NK-92 (cell line): ENCODE data around the gene MIA.
"Not testable (repeated sequence)": the region's sequence is repeated elsewhere in the genome, so short reads cannot be mapped to it uniquely, and the experiment has no call there.

Experiments
- DNase-seq: peaks from one replicate; lab custom pipeline; 2025; ENCODE audit not compliant: unreplicated experiment; lab: John Stamatoyannopoulos, UW

Gene MIA

GRCh38 chr19:40774916-40775631 lies at the start of gene MIA:
TSS of gene MIA (plus strand) at chr19:40775521. CDS start at chr19:40775543, 22 bp downstream.
- no peak for DNase-seq

GRCh38 chr19:40726279-40726678 lies 49.0 kb upstream of the MIA start:
- DNase-seq: no peak

GRCh38 chr19:40730065-40730464 lies 45.3 kb upstream of the MIA start:
- not testable (repeated sequence) for DNase-seq

GRCh38 chr19:40732304-40732703 lies 43.0 kb upstream of the MIA start:
- not testable (repeated sequence) for DNase-seq

- no peak for DNase-seq
These were observed 42.2 kb upstream of the MIA start for GRCh38 chr19:40733149-40733548.

DNA sequence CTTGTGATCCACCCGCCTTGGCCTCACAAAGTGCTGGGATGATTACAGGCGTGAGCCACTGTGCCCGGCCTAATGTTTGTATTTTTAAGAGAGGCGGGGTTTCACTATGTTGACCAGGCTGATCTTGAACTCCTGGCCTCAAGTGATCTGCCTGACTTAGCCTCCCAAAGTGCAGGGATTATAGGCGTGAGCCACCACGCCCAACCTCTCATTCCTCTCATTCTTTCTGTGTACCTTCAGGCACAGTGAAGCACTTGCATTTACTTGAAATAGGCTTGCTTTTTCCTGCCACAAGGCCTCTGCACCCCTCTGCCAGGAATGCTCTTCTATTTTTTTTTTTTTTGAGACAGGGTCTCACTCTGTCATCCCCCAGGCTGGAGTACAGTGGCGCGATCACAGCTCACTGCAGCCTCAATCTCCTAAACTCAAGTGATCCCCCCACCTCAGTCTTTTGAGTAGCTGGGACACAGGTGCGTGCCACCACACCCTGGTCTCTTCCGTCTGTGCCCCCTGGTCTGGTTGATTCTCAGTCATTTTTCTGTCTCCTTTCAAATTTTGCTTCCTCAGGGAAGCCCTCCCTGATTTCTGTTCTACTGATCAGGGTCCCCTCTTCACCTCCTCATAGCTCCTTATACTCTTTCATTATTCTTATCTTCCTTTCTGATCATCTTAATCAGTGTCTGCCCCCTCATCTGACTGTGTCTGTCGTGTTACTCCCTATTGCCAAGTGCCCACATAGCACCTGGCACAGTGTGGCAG lies 40.1 kb upstream of the MIA start:
- DNase-seq: no peak

DNA sequence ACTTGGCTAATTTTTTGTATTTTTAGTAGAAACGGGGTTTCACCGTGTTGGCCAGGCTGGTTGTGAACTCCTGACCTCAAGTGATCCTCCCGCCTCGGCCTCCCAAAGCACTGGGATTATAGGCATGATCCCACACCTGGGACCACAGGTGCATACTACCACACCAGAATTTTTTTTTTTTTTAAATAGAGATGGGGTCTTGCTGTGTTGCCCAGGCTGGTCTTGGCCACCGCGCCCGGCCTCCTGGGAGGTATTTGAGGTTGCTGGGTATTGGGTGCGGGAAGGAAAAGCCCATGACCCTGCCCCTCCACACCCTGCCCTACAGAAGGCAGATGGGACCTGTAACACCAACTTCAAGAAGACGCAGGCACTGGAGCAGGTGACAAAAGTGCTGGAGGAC lies 38.7 kb upstream of the MIA start:
- no peak for DNase-seq

GRCh38 chr19:40737102-40737644 lies 38.1 kb upstream of the MIA start:
- no peak for DNase-seq

DNA sequence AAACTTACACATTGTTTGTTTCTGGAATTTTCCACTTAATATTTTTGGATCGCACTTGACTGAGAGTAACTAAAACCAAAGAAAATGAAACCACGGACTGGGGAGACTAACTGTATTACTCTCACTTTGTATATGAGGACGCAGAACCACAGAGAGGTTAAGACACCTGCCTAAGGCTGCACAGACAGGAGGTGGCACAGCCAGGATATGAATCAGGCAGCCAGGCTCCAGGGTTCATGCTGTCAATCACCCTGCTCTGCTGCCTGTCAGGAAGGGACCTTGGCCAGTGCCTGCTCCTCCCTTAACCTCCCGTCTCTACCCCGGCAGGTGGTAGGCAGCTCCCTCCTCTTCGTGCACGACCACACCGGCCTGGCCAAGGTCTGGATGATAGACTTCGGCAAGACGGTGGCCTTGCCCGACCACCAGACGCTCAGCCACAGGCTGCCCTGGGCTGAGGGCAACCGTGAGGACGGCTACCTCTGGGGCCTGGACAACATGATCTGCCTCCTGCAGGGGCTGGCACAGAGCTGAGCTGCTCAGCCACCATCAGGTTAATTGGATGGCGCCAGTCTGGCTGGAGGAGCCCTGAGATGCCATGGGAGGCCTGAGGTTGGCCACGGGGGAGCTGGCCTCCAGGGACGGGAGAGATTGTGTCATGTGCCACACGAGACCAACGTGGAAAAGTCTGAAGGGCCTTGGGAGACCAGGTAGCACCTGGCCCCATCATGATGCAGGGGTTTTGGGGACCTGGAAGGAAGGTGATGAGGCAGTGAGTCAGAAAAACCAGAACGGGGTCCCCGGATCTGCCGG lies 36.1 kb upstream of the MIA start:
- no peak for DNase-seq

DNA sequence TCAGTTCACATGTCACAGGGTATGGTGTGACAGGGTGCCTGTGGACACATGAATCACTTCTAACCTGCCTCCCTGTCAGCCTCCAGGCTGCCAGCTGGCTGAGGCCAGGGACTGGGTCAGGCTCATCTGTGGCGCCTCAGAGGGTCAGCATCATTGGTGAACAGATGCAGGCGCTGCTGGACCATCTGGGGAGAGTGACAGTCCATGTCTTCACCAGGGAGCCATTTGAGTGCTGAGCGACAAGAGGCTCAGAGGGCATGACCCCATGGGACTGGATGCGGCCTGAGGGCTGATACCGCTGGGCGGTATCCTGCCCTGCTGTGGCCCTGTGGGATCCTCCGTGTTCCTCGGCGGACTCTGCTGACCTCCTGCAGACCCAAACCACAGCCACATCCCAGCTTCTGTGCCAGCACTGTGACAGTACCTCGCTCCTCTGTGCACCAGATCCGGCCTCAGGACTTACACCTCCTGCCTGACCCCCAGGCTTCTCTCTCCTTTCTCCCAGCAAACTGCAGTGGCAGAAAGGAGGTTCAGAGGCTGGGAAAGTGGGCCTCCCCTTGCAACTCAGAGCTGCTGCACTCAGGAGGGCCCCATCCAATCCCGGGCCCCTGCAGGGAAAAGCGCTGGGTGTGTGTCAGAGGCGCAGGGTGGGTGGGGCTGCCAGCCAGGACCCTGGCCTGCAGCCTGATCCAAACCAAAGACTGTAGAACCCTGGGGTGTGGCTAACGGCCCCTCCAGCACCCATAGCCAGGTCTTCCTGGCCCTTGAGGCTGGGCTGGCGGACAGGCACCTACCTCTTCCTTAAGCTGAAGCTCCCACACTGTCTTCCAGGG lies 35.2 kb upstream of the MIA start:
- DNase-seq: no peak

DNA sequence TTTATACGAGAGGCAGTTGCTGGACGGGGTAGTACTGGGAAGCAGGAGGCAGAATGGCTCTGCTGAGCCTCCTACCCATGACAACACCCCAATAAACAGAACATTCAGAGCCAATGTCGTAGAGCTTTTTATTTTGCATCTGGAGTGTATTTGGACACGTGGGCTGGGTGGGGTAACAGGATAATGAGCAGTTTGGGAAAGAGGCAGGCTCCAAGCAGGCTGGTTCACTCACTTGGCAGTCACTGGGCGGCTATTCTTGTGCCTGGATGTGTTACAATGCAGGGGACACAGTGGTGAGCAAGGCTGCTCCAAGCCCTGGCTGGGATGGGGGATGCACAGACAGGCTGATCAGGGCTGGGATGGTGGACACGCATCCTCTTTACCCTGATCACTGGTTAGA lies 34.6 kb upstream of the MIA start:
- DNase-seq: no peak

GRCh38 chr19:40741527-40742390 lies 33.6 kb upstream of the MIA start:
- no peak for DNase-seq

DNA sequence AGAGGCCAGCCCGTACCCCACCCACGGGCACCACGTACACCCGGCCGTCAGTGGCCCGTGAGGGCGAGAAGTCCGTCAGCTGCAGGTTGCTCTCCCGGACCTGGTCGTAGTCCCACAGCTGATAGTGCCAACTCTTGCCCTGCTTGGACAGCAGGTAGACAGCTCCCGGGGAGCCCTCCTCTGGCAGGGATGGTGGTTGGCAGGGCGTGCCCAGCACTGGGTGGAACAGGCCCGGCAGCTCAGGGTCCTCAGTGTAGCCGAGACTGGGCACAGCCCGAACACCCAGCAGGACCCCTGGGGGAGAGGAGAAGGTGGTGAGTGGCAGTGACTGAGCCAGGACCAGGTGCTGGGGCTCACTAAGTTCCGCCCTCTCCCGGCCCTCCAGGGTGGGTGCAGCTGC lies 32.8 kb upstream of the MIA start:
- DNase-seq: no peak

- DNase-seq: no peak
These were observed 32.4 kb upstream of the MIA start for GRCh38 chr19:40742886-40743285.

DNA sequence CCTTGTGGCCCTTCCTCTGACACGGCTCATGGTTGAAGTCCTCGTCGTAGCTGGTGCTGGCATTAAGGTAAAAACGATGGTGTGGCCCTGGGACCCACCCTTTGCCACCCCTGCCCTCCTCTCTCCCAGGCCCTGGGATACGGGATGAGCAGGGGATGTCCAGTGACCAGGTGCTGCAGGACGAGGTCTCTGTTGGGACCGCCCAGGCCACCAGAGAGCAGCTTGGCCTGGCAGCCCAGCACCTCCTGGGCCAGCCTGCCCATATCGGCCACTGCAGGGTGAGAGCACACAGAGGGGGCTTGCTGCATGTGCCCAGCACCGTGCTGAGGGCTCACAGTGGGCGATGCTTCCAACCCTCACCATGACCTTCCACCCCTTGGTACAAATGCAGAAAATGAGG lies 31.4 kb upstream of the MIA start:
- no peak for DNase-seq

DNA sequence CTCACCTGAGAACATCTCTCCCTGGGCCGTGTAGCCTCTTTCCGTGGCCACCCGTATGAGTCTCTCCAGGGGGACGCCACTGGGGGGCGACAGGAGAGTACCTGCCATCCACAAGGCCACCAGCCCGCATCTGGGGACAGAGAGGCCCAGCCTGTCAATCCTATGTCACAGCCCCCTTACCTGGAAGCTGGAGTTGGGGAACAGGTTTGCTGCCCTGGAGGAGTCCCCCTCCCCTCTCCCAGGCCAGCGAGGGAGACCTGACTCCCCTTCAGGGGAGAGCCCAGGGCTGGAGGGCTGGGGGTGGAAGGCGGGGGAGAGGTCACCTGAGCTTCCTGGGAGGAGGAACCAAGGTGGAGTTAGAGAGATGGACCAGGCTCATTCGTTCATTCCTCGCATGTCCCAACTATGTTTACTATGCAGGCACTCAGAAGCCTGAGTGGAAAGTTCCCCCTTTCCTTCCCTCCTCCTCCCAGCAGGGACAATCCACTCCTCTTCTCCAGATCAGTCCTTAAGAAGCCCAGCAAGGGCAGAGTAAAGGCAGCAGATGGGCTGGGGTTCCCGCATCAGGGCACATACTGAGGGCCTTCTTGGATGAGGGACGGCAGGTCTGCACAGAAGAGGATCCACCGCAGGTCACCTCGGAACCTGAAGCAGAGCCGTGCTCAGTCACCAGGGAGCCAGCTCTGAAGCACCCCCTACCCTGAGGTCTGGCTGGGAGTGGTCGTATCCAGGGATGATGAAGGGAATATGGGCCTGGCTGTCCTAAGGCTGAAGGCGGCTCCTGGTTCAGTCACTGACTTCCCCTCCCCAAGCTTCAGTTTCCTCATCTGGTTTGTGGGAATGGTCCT lies 30.5 kb upstream of the MIA start:
- no peak for DNase-seq

DNA sequence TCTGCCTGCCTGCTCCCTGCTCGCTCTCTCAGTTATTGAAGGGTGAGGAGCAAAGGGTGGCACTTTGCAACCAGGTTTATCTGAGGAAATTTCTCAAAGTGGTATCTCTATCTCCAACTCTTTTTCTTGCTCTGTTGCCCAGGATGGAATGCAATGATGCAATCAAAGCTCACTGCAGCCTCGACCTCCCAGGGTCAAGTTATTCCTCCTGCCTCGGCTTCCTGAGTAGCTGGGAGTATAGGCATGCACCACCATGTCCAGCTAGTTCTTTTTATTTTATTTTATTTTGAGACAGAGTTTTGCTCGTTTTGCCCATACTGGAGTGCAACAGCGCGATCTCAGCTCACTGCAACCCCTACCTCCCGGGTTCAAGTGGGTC lies 29.9 kb upstream of the MIA start:
- no peak for DNase-seq

- DNase-seq: no peak
These were observed 27.8 kb upstream of the MIA start for GRCh38 chr19:40747536-40747935.
